ENCODE results near the gene BMP6.

Gene BMP6

GRCh38 chr6:7725412-7725811 is 487 bp upstream of the BMP6 start:
- peak overlapping the region; percentile 67 to 76 for H3K4me3 ChIP-seq (replicated peaks in 1 of 2; ENCODE audit: low read depth in 2 of 2, low read length in 2 of 2)

GRCh38 chr6:7726416-7727085 is 652 bp downstream of the BMP6 start:
- TF ChIP-seq CTCF (IDR thresholded peaks at IDR 0.05; ENCODE audit: low read depth, low read length) = no peak
- peak overlapping the region; percentile 67 to 76 for H3K4me3 ChIP-seq (replicated peaks in 1 of 2; ENCODE audit: low read depth in 2 of 2, low read length in 2 of 2)
- DNase-seq (ENCODE audit: low read depth in 2 of 2) = peak; percentile 12 to 24

More at GRCh38 chr6:7725412-7725811, 487 bp upstream of the BMP6 start:
- TF ChIP-seq CTCF (IDR thresholded peaks at IDR 0.05; ENCODE audit: low read depth, low read length) = no peak
- DNase-seq (ENCODE audit: low read depth in 2 of 2) = no peak

GRCh38 chr6:7727086-7727945 is 1.4 kb downstream of the BMP6 start:
- TF ChIP-seq CTCF (IDR thresholded peaks at IDR 0.05; ENCODE audit: low read depth, low read length) = no peak
- H3K4me3 ChIP-seq (replicated peaks in 1 of 2; ENCODE audit: low read depth in 2 of 2, low read length in 2 of 2) = peak overlapping the region; percentile 66 to 67
- DNase-seq (ENCODE audit: low read depth in 2 of 2) = peak; percentile 31 to 34

- no peak for TF ChIP-seq CTCF (IDR thresholded peaks at IDR 0.05; ENCODE audit: low read depth, low read length)
- peak; percentile 55 to 57 for DNase-seq (ENCODE audit: low read depth in 2 of 2)
- peak overlapping the region; percentile 66 to 67 for H3K4me3 ChIP-seq (replicated peaks in 1 of 2; ENCODE audit: low read depth in 2 of 2, low read length in 2 of 2)
Measured at GRCh38 chr6:7727946-7728854, 2.3 kb downstream of the BMP6 start.

- peak; percentile 27 to 54 for DNase-seq (ENCODE audit: low read depth in 2 of 2)
Measured at GRCh38 chr6:7728855-7729590, 3.1 kb downstream of the BMP6 start.

More at GRCh38 chr6:7728855-7729590, 3.1 kb downstream of the BMP6 start:
- TF ChIP-seq CTCF (IDR thresholded peaks at IDR 0.05; ENCODE audit: low read depth, low read length) = no peak
- peak overlapping the region; percentile 66 to 67 for H3K4me3 ChIP-seq (replicated peaks in 1 of 2; ENCODE audit: low read depth in 2 of 2, low read length in 2 of 2)
